LNCAP (cell line): ENCODE measurements around the gene HHEX.

ENCODE experiments used
- TF ChIP-seq, protein P1 (sequence below): fragments of 450-650 bp; IDR thresholded peaks from 2 replicates; pipeline ENCODE4 v1.5.1; 2017; ENCODE audit warnings: mild to moderate bottlenecking

Gene HHEX

DNA sequence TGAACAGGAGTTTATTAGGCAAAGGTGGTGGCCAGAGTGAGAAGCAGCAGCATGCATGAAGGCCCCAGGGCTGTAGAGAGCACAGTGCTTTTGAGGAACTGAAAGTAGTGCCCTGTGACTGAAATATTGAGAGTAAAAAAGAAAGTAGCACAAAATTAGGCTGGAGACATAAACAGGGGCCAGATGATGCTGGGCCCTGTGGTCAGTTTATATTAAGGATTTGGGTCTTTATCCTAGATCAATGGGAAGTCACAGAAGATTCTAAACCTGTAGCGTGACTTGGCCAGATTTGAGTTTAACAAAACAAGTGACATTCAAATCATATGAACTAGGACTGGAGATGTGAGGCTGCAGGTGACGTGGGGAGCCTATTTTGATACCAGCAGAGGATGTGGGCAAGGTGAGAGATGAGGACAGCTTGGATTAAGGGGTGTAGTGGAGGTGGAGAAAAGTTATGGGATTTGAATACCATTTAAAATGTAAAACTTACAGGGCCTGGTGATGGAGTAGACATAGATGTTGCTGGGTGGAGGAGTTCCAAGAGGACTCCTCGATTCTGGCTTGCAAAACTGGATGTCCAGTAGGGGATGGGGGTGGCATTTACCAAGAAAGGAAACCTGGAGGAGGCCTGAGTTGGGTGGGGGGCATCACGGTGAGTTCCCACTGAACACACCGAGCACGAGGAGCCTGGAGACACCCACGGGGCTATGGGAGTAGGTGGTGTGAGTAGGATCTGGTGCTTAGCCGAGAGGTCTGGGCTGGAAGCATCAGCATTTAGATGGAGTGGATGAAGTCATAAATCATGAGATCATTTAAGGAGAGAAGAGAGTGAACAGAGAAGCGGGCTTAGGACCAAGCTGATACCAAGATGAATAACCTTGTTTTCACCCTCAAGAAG lies 52.8 kb downstream of the HHEX start:
- TF ChIP-seq, protein P1, sequence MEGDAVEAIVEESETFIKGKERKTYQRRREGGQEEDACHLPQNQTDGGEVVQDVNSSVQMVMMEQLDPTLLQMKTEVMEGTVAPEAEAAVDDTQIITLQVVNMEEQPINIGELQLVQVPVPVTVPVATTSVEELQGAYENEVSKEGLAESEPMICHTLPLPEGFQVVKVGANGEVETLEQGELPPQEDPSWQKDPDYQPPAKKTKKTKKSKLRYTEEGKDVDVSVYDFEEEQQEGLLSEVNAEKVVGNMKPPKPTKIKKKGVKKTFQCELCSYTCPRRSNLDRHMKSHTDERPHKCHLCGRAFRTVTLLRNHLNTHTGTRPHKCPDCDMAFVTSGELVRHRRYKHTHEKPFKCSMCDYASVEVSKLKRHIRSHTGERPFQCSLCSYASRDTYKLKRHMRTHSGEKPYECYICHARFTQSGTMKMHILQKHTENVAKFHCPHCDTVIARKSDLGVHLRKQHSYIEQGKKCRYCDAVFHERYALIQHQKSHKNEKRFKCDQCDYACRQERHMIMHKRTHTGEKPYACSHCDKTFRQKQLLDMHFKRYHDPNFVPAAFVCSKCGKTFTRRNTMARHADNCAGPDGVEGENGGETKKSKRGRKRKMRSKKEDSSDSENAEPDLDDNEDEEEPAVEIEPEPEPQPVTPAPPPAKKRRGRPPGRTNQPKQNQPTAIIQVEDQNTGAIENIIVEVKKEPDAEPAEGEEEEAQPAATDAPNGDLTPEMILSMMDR: no peak
